GM18517 (cell line): ENCODE data around the gene MECP2.
"Not testable (repeated sequence)": the region's sequence is repeated elsewhere in the genome, so short reads cannot be mapped to it uniquely, and the experiment has no call there.

Source experiments
- ATAC-seq: cut with Tn5 transposase; IDR thresholded peaks from one replicate; pipeline ENCODE4 v1.9.1; 2021; ENCODE audit warnings: mild to moderate bottlenecking, moderate library complexity; ENCODE audit not compliant: unreplicated experiment

The MECP2 gene

GRCh38 chrX:154097589-154098541 lies at the start of gene MECP2:
Gene MECP2 (minus strand): TSS chrX:154097717.
- ATAC-seq: peak; percentile 77

- ATAC-seq: not testable (repeated sequence)
Measured at GRCh38 chrX:154144010-154144409, 46.5 kb upstream of the MECP2 start, which contains the start of gene OPN1LW. Gene OPN1LW (plus strand): TSS chrX:154144243. CDS start chrX:154144284, 41 bp downstream.

GRCh38 chrX:154142950-154143745 lies 45.6 kb upstream of the MECP2 start:
- no peak for ATAC-seq

- no peak for ATAC-seq
Measured at GRCh38 chrX:154142386-154142785, 44.9 kb upstream of the MECP2 start.

GRCh38 chrX:154140742-154141141 lies 43.2 kb upstream of the MECP2 start:
- ATAC-seq: no peak

GRCh38 chrX:154140206-154140605 lies 42.7 kb upstream of the MECP2 start:
- no peak for ATAC-seq

- no peak for ATAC-seq
Measured at GRCh38 chrX:154138857-154139256, 41.3 kb upstream of the MECP2 start.

- ATAC-seq: no peak
Measured at GRCh38 chrX:154136627-154137161, 39.2 kb upstream of the MECP2 start.

GRCh38 chrX:154135458-154136229 lies 38.1 kb upstream of the MECP2 start:
- ATAC-seq: no peak

GRCh38 chrX:154132366-154132765 lies 34.8 kb upstream of the MECP2 start:
- no peak for ATAC-seq

GRCh38 chrX:154131955-154132354 lies 34.4 kb upstream of the MECP2 start:
- ATAC-seq: no peak

- no peak for ATAC-seq
Measured at GRCh38 chrX:154126101-154126500, 28.6 kb upstream of the MECP2 start.

- no peak for ATAC-seq
Measured at GRCh38 chrX:154125391-154126040, 28.0 kb upstream of the MECP2 start.

- ATAC-seq: no peak
Measured at GRCh38 chrX:154123241-154124219, 26.0 kb upstream of the MECP2 start.

- no peak for ATAC-seq
Measured at GRCh38 chrX:154121961-154122360, 24.4 kb upstream of the MECP2 start.

- no peak for ATAC-seq
Measured at GRCh38 chrX:154121207-154121606, 23.7 kb upstream of the MECP2 start.

- ATAC-seq: no peak
Measured at GRCh38 chrX:154120567-154120966, 23.1 kb upstream of the MECP2 start.

- ATAC-seq: no peak
Measured at GRCh38 chrX:154117566-154117965, 20.0 kb upstream of the MECP2 start.
